ENCODE data around the gene PRKCQ.

Gene PRKCQ

GRCh38 chr10:6576326-6576725 is 3.8 kb downstream of the PRKCQ start:
- CTCF ChIA-PET, result interaction anchor here (0.8 to 1.6 kb wide), 3 partner anchors 35 to 158 kb away, joined by 3 to 4 read pairs (median 3); no protein-coding TSS in a partner anchor
- Mint-ChIP-seq H3K9me3 (no peaks in the 10 kb centered on the region), H3K36me3 (peaks cover 52% of the 10 kb centered on the region), H3K4me1 (peaks cover 60% of the 10 kb centered on the region), H3K27me3 (no peaks in the 10 kb centered on the region), H3K27ac (peak overlapping the region; percentile 72), H3K4me3 (peak overlapping the region; percentile 68)
- DNase-seq, result peak; percentile 48

- H3K36me3 Mint-ChIP-seq, result peaks cover 59% of the 10 kb centered on the region
- H3K27ac Mint-ChIP-seq, result peak overlapping the region; percentile 5
- CTCF ChIA-PET, result interaction anchor here (1.0 to 2.7 kb wide), 2 partner anchors 12 to 128 kb away, joined by 4 to 8 read pairs; no protein-coding TSS in a partner anchor
- no peaks in the 10 kb centered on the region for H3K9me3 Mint-ChIP-seq
- H3K27me3 Mint-ChIP-seq, result no peaks in the 10 kb centered on the region
- no peak for DNase-seq
- H3K4me1 Mint-ChIP-seq, result peaks cover 75% of the 10 kb centered on the region
- H3K4me3 Mint-ChIP-seq, result no peak overlapping the region
Observed at GRCh38 chr10:6574664-6575176, 5.4 kb downstream of the PRKCQ start.

- CTCF ChIA-PET, result interaction anchor here (0.6 to 1.7 kb wide), 3 partner anchors 11 to 126 kb away, joined by 3 read pairs; no protein-coding TSS in a partner anchor
- Mint-ChIP-seq H3K36me3 (peaks cover 66% of the 10 kb centered on the region), H3K27ac (peak overlapping the region; percentile 44), H3K9me3 (no peaks in the 10 kb centered on the region), H3K4me1 (peaks cover 93% of the 10 kb centered on the region), H3K4me3 (no peak overlapping the region), H3K27me3 (no peaks in the 10 kb centered on the region)
- no peak for DNase-seq
Observed at GRCh38 chr10:6570893-6571292, 9.2 kb downstream of the PRKCQ start.

GRCh38 chr10:6569259-6569658 is 10.8 kb downstream of the PRKCQ start:
- H3K27ac Mint-ChIP-seq, result no peak overlapping the region
- H3K4me3 Mint-ChIP-seq, result no peak overlapping the region
- H3K9me3 Mint-ChIP-seq, result no peaks in the 10 kb centered on the region
- DNase-seq, result no peak
- H3K36me3 Mint-ChIP-seq, result peaks cover 57% of the 10 kb centered on the region
- no peaks in the 10 kb centered on the region for H3K27me3 Mint-ChIP-seq
- peaks cover 93% of the 10 kb centered on the region for H3K4me1 Mint-ChIP-seq
- CTCF ChIA-PET, result interaction anchor here (1.4 kb wide), 1 partner anchor 152 kb away, joined by 4 read pairs; no protein-coding TSS in a partner anchor

- Mint-ChIP-seq H3K27me3 (no peaks in the 10 kb centered on the region), H3K9me3 (no peaks in the 10 kb centered on the region), H3K36me3 (peaks cover 56% of the 10 kb centered on the region), H3K4me3 (no peak overlapping the region), H3K27ac (no peak overlapping the region), H3K4me1 (peaks cover 96% of the 10 kb centered on the region)
- DNase-seq, result no peak
- CTCF ChIA-PET, result interaction anchor here (0.6 to 2.3 kb wide), 6 partner anchors 11 to 151 kb away, joined by 3 to 8 read pairs (median 4); no protein-coding TSS in a partner anchor
Observed at GRCh38 chr10:6567884-6568283, 12.2 kb downstream of the PRKCQ start.

- CTCF ChIA-PET, result interaction anchor here (0.7 to 2.3 kb wide), 4 partner anchors 11 to 124 kb away, joined by 3 to 8 read pairs (median 4); no protein-coding TSS in a partner anchor
- Mint-ChIP-seq H3K4me3 (no peak overlapping the region), H3K9me3 (no peaks in the 10 kb centered on the region), H3K36me3 (peaks cover 52% of the 10 kb centered on the region), H3K4me1 (peaks cover 96% of the 10 kb centered on the region), H3K27me3 (no peaks in the 10 kb centered on the region), H3K27ac (peak overlapping the region; percentile 4)
- no peak for DNase-seq
Observed at GRCh38 chr10:6567203-6567703, 12.8 kb downstream of the PRKCQ start.

GRCh38 chr10:6565588-6565987 is 14.5 kb downstream of the PRKCQ start:
- peaks cover 48% of the 10 kb centered on the region for H3K36me3 Mint-ChIP-seq
- H3K27ac Mint-ChIP-seq, result no peak overlapping the region
- peaks cover 92% of the 10 kb centered on the region for H3K4me1 Mint-ChIP-seq
- DNase-seq, result no peak
- CTCF ChIA-PET, result no interaction called here
- no peak overlapping the region for H3K4me3 Mint-ChIP-seq
- H3K9me3 Mint-ChIP-seq, result no peaks in the 10 kb centered on the region
- H3K27me3 Mint-ChIP-seq, result no peaks in the 10 kb centered on the region

GRCh38 chr10:6564367-6564766 is 15.7 kb downstream of the PRKCQ start:
- CTCF ChIA-PET, result interaction anchor here (1.0 to 3.4 kb wide), 5 partner anchors 14 to 102 kb away, joined by 3 to 15 read pairs (median 5); no protein-coding TSS in a partner anchor
- H3K27me3 Mint-ChIP-seq, result no peaks in the 10 kb centered on the region
- peak; percentile 32 for DNase-seq

GRCh38 chr10:6563731-6564130 is 16.3 kb downstream of the PRKCQ start:
- peak; percentile 29 for DNase-seq
- Mint-ChIP-seq H3K27me3 (no peaks in the 10 kb centered on the region), H3K4me1 (peaks cover 92% of the 10 kb centered on the region), H3K9me3 (no peaks in the 10 kb centered on the region), H3K36me3 (peaks cover 42% of the 10 kb centered on the region), H3K27ac (peak overlapping the region; percentile 92), H3K4me3 (peak overlapping the region; percentile 68)
- CTCF ChIA-PET, result interaction anchor here (1.0 to 3.4 kb wide), 7 partner anchors 11 to 118 kb away, joined by 3 to 15 read pairs (median 5); no protein-coding TSS in a partner anchor

More at GRCh38 chr10:6564367-6564766, 15.7 kb downstream of the PRKCQ start:
- H3K27ac Mint-ChIP-seq, result peak overlapping the region; percentile 92
- peaks cover 45% of the 10 kb centered on the region for H3K36me3 Mint-ChIP-seq
- peaks cover 92% of the 10 kb centered on the region for H3K4me1 Mint-ChIP-seq
- no peaks in the 10 kb centered on the region for H3K9me3 Mint-ChIP-seq
- H3K4me3 Mint-ChIP-seq, result peak overlapping the region; percentile 68

- H3K9me3 Mint-ChIP-seq, result no peaks in the 10 kb centered on the region
- peak; percentile 68 for DNase-seq
- H3K27ac Mint-ChIP-seq, result peak overlapping the region; percentile 92
- H3K4me3 Mint-ChIP-seq, result peak overlapping the region; percentile 68
- CTCF ChIA-PET, result interaction anchor here (0.8 to 3.4 kb wide), 9 partner anchors 10 to 117 kb away, joined by 3 to 15 read pairs (median 4); no protein-coding TSS in a partner anchor
- H3K27me3 Mint-ChIP-seq, result no peaks in the 10 kb centered on the region
- H3K36me3 Mint-ChIP-seq, result peaks cover 49% of the 10 kb centered on the region
- peaks cover 94% of the 10 kb centered on the region for H3K4me1 Mint-ChIP-seq
Observed at GRCh38 chr10:6563075-6563474, 17.0 kb downstream of the PRKCQ start.

GRCh38 chr10:6562221-6562620 is 17.9 kb downstream of the PRKCQ start:
- CTCF ChIA-PET, result interaction anchor here (0.7 to 3.4 kb wide), 7 partner anchors 12 to 139 kb away, joined by 3 to 15 read pairs (median 4); no protein-coding TSS in a partner anchor
- no peak for DNase-seq
- Mint-ChIP-seq H3K4me1 (peaks cover 94% of the 10 kb centered on the region), H3K9me3 (no peaks in the 10 kb centered on the region), H3K36me3 (peaks cover 58% of the 10 kb centered on the region), H3K27ac (peak overlapping the region; percentile 92), H3K4me3 (peak overlapping the region; percentile 68), H3K27me3 (no peaks in the 10 kb centered on the region)

GRCh38 chr10:6561552-6561951 is 18.5 kb downstream of the PRKCQ start:
- DNase-seq, result no peak
- Mint-ChIP-seq H3K4me1 (peaks cover 94% of the 10 kb centered on the region), H3K36me3 (peaks cover 60% of the 10 kb centered on the region), H3K27me3 (no peaks in the 10 kb centered on the region), H3K27ac (peak overlapping the region; percentile 92), H3K4me3 (peak overlapping the region; percentile 30), H3K9me3 (no peaks in the 10 kb centered on the region)
- CTCF ChIA-PET, result interaction anchor here (3.0 to 3.4 kb wide), 2 partner anchors 105 to 116 kb away, joined by 7 to 15 read pairs; no protein-coding TSS in a partner anchor

- peak overlapping the region; percentile 89 for H3K27ac Mint-ChIP-seq
- H3K36me3 Mint-ChIP-seq, result peaks cover 72% of the 10 kb centered on the region
- no peaks in the 10 kb centered on the region for H3K27me3 Mint-ChIP-seq
- DNase-seq, result no peak
- peaks cover 88% of the 10 kb centered on the region for H3K4me1 Mint-ChIP-seq
- no peaks in the 10 kb centered on the region for H3K9me3 Mint-ChIP-seq
- H3K4me3 Mint-ChIP-seq, result peak overlapping the region; percentile 51
- CTCF ChIA-PET, result interaction anchor here (1.2 to 2.0 kb wide), 4 partner anchors 16 to 113 kb away, joined by 3 to 5 read pairs (median 4); no protein-coding TSS in a partner anchor
Observed at GRCh38 chr10:6558759-6559461, 21.2 kb downstream of the PRKCQ start.

GRCh38 chr10:6558272-6558671 is 21.8 kb downstream of the PRKCQ start:
- no peak for DNase-seq
- Mint-ChIP-seq H3K36me3 (peaks cover 71% of the 10 kb centered on the region), H3K27ac (peak overlapping the region; percentile 89), H3K27me3 (no peaks in the 10 kb centered on the region), H3K4me1 (peaks cover 86% of the 10 kb centered on the region), H3K9me3 (no peaks in the 10 kb centered on the region), H3K4me3 (peak overlapping the region; percentile 51)
- CTCF ChIA-PET, result interaction anchor here (0.8 to 2.0 kb wide), 5 partner anchors 15 to 110 kb away, joined by 3 to 5 read pairs (median 3); no protein-coding TSS in a partner anchor
